GM10266 (cell line): ENCODE measurements around the gene ABCB6.
"Not testable (repeated sequence)": the region's sequence is repeated elsewhere in the genome, so short reads cannot be mapped to it uniquely, and the experiment has no call there.

ENCODE experiments used
- DNase-seq: peaks from one replicate; pipeline ENCODE4 v3.0.0; 2012; ENCODE audit errors: extremely low spot score
- CTCF ChIP-seq: IDR thresholded peaks from 2 replicates; pipeline ENCODE4 v1.5.1; 2012; ENCODE audit warnings: mild to moderate bottlenecking, low read depth; ENCODE audit not compliant: control insufficient read depth, insufficient read depth; ENCODE audit errors: missing control alignments

ABCB6 gene

DNA sequence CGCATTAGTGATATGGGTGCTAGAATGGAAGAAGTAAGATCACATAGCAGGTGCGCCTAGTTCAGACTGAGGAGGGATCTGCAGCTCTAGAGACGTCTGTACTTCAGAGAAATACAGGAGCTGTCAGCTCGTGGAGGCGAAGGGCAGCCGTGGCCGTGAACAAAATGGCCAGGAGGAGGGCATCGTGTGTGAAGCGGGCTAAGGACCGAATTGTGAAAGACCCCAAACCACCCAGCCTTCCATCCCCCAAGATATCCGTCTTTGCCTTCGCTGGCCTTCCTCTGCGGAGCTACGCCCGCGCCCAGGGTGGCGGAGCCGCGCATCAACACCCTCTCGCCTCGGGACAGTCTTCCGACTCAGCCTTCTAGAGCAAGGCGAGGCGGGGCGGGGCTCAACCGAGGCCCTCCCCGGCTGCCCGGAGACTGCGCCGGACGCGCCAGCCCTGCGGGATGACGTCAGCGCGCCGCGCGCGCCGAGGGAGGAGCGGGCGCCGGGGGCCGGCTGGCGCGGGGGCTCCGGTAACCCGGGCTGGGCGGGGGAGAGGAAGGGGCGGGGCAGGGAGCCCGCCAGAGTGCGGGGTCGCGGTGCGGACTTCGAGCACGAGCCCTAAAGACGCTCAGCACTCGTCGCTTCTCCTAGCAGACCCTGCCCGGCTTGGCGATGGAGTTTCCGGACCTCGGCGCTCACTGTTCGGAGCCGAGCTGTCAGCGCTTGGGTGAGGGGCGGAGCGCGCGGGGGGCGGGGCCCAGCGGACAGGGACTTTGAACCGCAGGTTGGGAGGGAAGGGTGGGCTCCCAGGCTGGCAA is 12.2 kb downstream of the ABCB6 start, which contains the start of gene ZFAND2B:
TSS of gene ZFAND2B (plus strand) at position 455 of the 806 bp plus-strand sequence. CDS start at position 661, 206 bp downstream.
- DNase-seq: peak; percentile 99

DNA sequence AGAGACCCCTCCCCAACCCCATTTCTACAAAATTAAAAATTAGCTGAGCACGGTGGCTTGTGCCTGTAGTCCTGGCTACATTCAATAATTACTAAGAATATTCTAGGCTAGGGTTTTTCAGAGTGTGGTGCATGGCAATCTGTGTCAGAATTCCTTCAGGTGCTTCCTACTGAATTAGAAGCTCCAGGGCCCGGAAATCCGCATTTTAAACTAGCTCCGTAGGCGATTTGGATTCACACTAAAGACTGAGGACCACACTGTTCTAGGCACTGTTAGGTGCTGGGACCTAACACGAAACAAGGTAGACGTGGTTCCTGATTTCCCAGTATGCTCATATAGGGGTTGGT is 12.8 kb downstream of the ABCB6 start:
- TF ChIP-seq CTCF: no peak

More for the DNA sequence above, 12.2 kb downstream of the ABCB6 start, which contains the start of gene ZFAND2B:
- no peak for TF ChIP-seq CTCF

DNA sequence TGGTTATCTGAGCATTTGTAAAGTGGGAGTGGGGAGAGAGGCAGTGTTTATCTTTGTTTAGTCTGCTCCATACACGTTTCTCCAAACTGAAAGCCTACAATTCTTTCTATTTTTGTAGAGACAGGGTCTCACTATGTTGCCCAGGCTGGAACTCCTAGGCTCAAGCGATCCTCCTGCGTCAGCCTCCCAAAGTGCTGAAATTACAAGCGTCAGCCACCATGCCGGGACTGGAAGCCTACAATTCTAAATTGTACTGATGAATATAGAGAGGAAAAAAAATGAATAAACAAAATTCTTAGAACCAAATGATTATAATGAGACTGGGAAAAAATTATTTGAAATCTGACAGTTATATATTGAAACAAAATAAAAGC is 13.6 kb downstream of the ABCB6 start:
- DNase-seq: no peak
- no peak for TF ChIP-seq CTCF

More for the DNA sequence above, 12.8 kb downstream of the ABCB6 start:
- no peak for DNase-seq

DNA sequence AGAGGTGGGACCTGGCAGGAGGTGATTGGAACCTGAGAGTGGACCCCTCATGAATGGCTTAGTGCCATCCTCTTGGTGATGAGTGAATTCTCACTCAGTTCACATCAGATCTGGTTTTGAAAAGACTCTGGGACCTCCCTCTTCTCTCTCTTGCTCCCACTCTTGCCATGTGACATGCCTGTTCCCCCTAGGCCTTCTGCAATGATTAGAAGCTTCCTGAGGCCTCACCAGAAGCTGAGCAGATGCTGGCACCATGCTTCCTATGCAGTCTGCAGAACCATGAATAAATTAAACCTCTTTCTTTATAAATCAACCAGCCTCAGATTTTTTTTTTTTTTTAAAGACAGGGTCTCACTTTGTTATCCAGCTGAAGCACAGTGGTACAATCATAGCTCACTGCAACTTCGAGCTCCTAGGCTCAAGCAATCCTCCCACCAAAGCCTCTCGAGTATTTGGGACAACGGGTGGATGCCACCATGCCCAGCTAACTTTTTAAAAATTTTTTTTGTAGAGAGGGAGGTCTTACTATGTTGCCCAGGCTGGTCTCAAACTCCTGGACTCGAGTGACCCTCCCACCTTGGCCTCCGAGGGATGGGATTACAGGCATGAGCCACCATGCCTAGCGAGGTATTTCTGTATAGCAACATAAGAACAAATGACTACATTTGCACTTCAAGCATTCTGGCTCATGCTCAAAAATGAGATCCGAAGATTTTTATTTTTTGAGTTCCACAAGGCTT is 14.2 kb downstream of the ABCB6 start:
- no peak for DNase-seq
- no peak for TF ChIP-seq CTCF

DNA sequence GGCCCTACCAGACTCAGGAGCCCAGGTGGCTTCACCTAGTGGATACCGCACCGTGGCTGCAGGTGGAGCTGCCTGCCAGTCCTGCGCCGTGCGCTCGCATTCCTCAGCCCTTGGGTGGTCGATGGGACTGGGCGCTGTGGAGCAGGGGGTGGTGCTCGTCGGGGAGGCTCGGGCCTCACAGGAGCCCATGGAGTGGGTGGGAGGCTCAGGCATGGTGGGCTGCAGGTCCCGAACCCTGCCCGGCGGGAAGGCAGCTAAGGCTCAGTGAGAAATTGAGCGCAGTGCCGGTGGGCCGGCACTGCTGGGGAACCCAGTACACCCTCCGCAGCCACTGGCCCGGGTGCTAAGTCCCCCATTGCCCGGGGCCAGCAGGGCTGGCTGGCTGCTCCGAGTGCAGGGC is 17.4 kb downstream of the ABCB6 start:
- DNase-seq: not testable (repeated sequence)

GRCh38 chr2:219200502-219201326 is 18.0 kb downstream of the ABCB6 start:
- not testable (repeated sequence) for DNase-seq

- no peak for DNase-seq
Measured at GRCh38 chr2:219199470-219200211, 19.1 kb downstream of the ABCB6 start.

More at GRCh38 chr2:219199470-219200211, 19.1 kb downstream of the ABCB6 start:
- TF ChIP-seq CTCF: no peak
